Gastrocnemius medialis (tissue), 4 donors: ENCODE results near the gene XPC.

ENCODE experiments used
- CTCF ChIP-seq, 5 experiments: fragments of 450-650 bp in 3 of 5; fragments of 200-600 bp in 2 of 5; sonication (generic) in 2 of 5; IDR thresholded peaks in 4 of 5; conservative IDR thresholded peaks in 1 of 5; 1 replicate in 4 of 5; 2 replicates in 1 of 5; pipeline ENCODE4 v1.5.1; 2016 to 2019; ENCODE audit warnings: antibody characterized with exemption in 5 of 5, mild to moderate bottlenecking in 3 of 5, moderate library complexity in 3 of 5
- POLR2A ChIP-seq, 2 donors: fragments of 450-650 bp; IDR thresholded peaks; one replicate each; pipeline ENCODE4 v1.6.1; 2017; ENCODE audit warnings: antibody characterized with exemption in 2 of 2, mild to moderate bottlenecking in 2 of 2, moderate library complexity in 2 of 2

DNA sequence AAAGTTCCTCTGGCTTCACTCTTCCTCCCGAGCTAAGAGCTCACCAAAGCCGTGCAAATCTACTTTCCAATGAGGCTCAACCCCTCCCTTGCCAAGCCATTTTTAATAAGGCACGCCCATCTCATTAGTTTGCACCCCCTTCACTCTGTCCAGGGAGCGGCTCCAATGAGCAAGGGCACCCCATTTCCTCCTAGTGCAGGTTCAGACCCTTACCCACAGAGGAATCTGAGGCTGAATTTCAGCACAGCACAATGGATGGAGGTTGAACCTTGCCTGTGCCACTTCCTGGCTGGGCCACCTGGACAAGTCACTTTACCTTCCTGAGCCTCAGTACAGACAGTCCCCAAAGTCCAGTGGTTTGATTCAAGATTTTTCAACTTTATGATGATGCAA lies 25.4 kb downstream of the XPC start:
- TF ChIP-seq CTCF (IDR thresholded peaks at IDR 0.05 in 4 of 5, conservative IDR thresholded peaks at IDR 0.05 in 1 of 5) (no peak), POLR2A (IDR thresholded peaks at IDR 0.05) (no peak)
